NCI-H345 (cell line): Measurements from ENCODE around the gene GAK.
A peak's percentile ranks its signal among the peaks of the same experiment; 100 is the strongest.
"Not testable (repeated sequence)": the region's sequence is repeated elsewhere in the genome, so short reads cannot be mapped to it uniquely, and the experiment has no call there.

ENCODE experiments used
- DNase-seq: peaks from one replicate; lab custom pipeline; 2025; lab: John Stamatoyannopoulos, UW

GAK gene

DNA sequence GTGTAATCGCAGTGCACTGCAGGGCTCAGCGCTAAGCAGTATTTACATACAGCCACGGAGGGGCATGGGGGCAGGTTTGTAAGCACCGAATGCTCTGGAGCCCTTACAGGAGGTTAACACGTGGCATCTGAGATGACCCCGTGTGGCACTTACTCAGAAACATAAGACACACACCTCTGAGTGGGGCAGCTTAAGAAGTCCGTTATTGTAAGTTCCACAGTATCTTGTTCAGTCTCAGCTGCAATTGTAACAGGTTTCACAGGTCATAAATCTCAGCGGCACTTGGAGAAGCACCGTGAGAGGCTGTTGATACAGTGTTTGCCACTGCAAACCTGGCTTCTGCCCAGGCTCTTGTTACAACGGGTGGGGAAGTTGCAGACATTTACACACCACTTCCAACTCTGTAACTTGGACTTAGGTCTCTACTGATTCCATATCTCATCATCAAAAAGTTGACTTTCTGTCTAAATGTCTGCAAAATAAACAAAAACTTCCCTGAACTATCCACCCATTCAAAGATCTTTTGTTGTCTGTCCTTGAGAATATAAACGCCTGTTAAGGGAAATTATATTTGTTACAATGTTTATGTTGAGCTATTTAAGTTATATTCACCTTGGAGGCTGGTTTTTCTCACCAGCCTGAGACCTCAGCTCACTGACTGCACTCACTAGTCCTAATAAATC is 116.5 kb downstream of the GAK start:
- DNase-seq = no peak

DNA sequence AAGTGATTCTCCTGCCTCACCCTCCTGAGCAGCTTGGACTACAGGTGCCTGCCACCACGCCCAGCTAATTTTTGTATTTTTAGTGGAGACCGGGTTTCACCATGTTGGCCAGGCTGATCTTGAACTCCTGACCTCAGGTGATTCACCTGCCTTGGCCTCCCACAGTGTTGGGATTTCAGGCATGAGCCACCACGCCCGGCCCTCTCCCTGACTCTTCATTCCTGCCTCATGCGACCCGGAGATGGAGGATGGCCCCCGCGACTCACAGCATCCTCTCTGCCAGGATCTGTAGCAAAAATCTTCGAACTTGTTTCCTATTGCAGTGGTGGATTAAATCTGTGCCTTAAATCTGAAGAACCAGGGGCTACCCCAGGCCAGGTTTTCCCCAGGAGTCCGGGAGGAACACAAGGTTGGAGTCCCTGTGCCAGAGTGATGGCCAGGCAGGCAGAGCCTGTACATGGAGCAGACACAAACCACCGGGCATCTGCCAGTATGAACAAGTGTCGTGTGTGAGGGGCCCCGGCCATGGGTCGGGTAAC is 117.7 kb downstream of the GAK start:
- no peak for DNase-seq

DNA sequence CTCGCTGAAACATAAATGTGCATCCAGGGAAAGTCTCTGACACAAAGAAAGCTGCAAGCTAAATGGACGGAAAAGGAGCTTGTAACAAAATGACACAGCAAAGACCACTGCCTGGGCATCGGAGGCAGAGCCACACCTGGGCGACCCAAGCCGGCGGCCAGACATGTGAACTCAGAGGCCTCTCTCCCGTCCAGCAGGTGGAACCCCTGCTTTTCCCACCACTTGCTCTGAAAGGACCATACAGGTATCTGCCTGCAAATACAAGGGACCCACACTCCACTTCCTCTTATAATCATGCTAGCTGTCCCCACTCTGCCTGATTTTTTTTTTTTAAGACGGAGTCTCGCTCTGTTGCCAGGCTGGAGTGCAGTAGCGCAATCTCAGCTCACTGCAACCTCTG is 118.2 kb downstream of the GAK start:
- DNase-seq = no peak

GRCh38 chr4:808860-809570 is 123.1 kb downstream of the GAK start:
- no peak for DNase-seq

GRCh38 chr4:807792-808191 is 124.3 kb downstream of the GAK start:
- DNase-seq = no peak

- DNase-seq = not testable (repeated sequence)
Observed at GRCh38 chr4:806979-807378, 125.1 kb downstream of the GAK start.

DNA sequence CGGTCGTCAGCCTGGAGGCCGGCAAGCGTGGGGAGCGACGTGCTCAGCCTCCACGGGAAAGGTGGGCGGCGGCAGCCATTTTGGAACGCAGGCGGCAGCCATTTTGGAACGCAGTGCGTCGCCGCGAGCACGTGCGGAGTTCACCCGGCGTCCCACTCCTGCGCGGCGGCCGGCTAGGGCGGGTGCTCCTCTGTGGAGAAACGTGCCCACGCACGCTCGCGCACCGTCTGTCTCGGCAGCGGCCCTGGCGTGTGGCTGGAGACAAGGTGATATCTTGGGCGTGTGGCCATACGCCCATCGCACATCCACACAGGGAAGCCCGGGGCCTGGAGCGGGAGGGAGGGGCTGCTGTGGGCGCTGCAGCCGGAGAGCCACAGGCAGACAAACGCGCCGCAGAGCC is 127.3 kb downstream of the GAK start:
- DNase-seq = no peak

GRCh38 chr4:803884-804283 is 128.2 kb downstream of the GAK start:
- DNase-seq = no peak

GRCh38 chr4:801436-802124 is 130.5 kb downstream of the GAK start:
- DNase-seq = peak; percentile 28
